Measurements from ENCODE around the gene IQSEC1. TPM values are rescaled to one million over a fixed set of nuclear protein-coding genes. Genes with fewer than 3 reads are reported as not detected.

IQSEC1 gene
- polyA plus RNA-seq, 1 donor (not counting 4 experiments of a cell fraction or from before 2014, with no cell fraction given) = 2.8 TPM

DNA sequence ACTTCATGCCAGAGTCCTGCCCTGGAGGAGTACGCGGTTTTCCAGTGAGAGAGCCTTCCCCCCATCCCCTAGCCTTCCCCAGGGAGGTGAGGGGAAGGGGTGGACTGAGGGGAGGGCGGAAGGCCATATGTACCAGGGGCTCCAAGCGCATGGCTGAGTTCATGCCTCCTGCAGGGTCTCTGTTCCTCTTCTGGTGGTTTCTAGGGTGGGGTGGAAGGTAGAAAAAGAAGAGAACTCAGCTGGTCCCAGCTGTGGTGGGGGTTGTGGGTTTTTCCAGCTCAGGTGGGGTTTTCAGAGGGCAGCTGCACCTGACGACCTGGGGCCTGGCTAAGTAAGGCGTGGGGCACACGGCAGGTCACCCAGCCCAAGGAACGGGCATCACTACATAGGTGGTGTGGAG lies 10.7 kb upstream of the IQSEC1 start:
- Histone ChIP-seq H3K9me1 (ENCODE audit: control insufficient read depth, extremely low read depth, insufficient read depth, low read length) (no peaks in the 10 kb centered on the region), H3K9me3 (ENCODE audit: control insufficient read depth, low read depth, low read length) (no peaks in the 10 kb centered on the region), H2AFZ (ENCODE audit: control insufficient read depth, low read length) (no peak overlapping the region), H3K4me2 (ENCODE audit: control insufficient read depth, extremely low read depth, insufficient read depth, low read depth, low read length) (no peak overlapping the region), H3K79me2 (ENCODE audit: control insufficient read depth, insufficient read depth, low read length) (no peaks in the 10 kb centered on the region), H3K4me1 (ENCODE audit: control insufficient read depth, extremely low read depth, insufficient read depth, low read length) (no peaks in the 10 kb centered on the region), H3K27ac (ENCODE audit: control insufficient read depth, insufficient read depth, low read length) (no peak overlapping the region), H3K27me3 (ENCODE audit: control insufficient read depth, extremely low read depth, insufficient read depth, low read length) (no peaks in the 10 kb centered on the region), H3K9ac (ENCODE audit: control insufficient read depth, extremely low read depth, insufficient read depth, low read length) (no peak overlapping the region), H4K20me1 (ENCODE audit: control insufficient read depth, extremely low read depth, insufficient read depth, low read length) (no peaks in the 10 kb centered on the region), H3K36me3 (ENCODE audit: control insufficient read depth in 2 of 2, extremely low read depth in 1 of 2, insufficient read depth in 2 of 2, low read length in 2 of 2) (no peaks in the 10 kb centered on the region), H3K4me3 (ENCODE audit: control insufficient read depth in 2 of 3, extremely low read depth in 1 of 3, insufficient read depth in 2 of 3, low read depth in 1 of 3, low read length in 3 of 3) (no peak overlapping the region)
- FAIRE-seq = no peak
- no peak for DNase-seq (ENCODE audit: low read depth, low spot score)
- TF ChIP-seq EZH2 (IDR thresholded peaks at IDR 0.05; ENCODE audit: low read length) (no peak), CTCF (optimal IDR thresholded peaks at IDR 0.05 in 1 of 3, IDR thresholded peaks at IDR 0.05 in 1 of 3, conservative IDR thresholded peaks at IDR 0.05 in 1 of 3; ENCODE audit: extremely low read depth in 1 of 3, insufficient read depth in 2 of 3, low read length in 3 of 3) (no peak)
- dilution Hi-C loops (cut with MboI; ENCODE audit: extremely low pct_ligation_motif_present, low sequenced_read_pairs) = no loop called here

DNA sequence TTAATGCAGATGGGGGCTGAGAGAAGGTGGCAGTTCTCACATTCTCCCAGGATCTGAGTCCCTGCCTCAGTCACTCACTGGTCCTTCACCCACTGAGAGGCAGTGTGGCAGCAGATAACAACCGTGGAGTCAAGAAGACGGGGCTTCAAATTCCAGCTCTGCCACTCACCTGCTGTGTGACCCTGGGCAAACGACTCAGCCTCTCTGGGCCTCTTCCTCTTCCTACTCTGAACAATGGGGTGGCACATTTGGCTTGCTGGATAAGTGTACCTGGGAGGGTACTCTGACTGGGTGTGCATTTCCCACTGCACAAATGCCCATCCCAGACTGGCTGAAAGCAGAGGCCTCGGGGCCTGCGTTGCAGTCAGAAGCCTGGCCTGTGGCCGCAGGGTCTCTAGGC lies 10.0 kb upstream of the IQSEC1 start:
- TF ChIP-seq CTCF (optimal IDR thresholded peaks at IDR 0.05 in 1 of 3, IDR thresholded peaks at IDR 0.05 in 1 of 3, conservative IDR thresholded peaks at IDR 0.05 in 1 of 3; ENCODE audit: extremely low read depth in 1 of 3, insufficient read depth in 2 of 3, low read length in 3 of 3) (no peak), EZH2 (IDR thresholded peaks at IDR 0.05; ENCODE audit: low read length) (no peak)
- no peak overlapping the region for H3K27ac ChIP-seq (ENCODE audit: control insufficient read depth, insufficient read depth, low read length)
- no peaks in the 10 kb centered on the region for H3K79me2 ChIP-seq (ENCODE audit: control insufficient read depth, insufficient read depth, low read length)
- no peak overlapping the region for H3K4me3 ChIP-seq (ENCODE audit: control insufficient read depth in 2 of 3, extremely low read depth in 1 of 3, insufficient read depth in 2 of 3, low read depth in 1 of 3, low read length in 3 of 3)
- H3K4me1 ChIP-seq (ENCODE audit: control insufficient read depth, extremely low read depth, insufficient read depth, low read length) = no peaks in the 10 kb centered on the region
- H3K4me2 ChIP-seq (ENCODE audit: control insufficient read depth, extremely low read depth, insufficient read depth, low read depth, low read length) = no peak overlapping the region
- FAIRE-seq = no peak
- no peak for DNase-seq (ENCODE audit: low read depth, low spot score)
- no peaks in the 10 kb centered on the region for H3K9me1 ChIP-seq (ENCODE audit: control insufficient read depth, extremely low read depth, insufficient read depth, low read length)
- no peaks in the 10 kb centered on the region for H3K9me3 ChIP-seq (ENCODE audit: control insufficient read depth, low read depth, low read length)
- H2AFZ ChIP-seq (ENCODE audit: control insufficient read depth, low read length) = no peak overlapping the region
- no peaks in the 10 kb centered on the region for H4K20me1 ChIP-seq (ENCODE audit: control insufficient read depth, extremely low read depth, insufficient read depth, low read length)
- H3K27me3 ChIP-seq (ENCODE audit: control insufficient read depth, extremely low read depth, insufficient read depth, low read length) = peaks cover 3% of the 10 kb centered on the region
- dilution Hi-C loops (cut with MboI; ENCODE audit: extremely low pct_ligation_motif_present, low sequenced_read_pairs) = no loop called here
- H3K9ac ChIP-seq (ENCODE audit: control insufficient read depth, extremely low read depth, insufficient read depth, low read length) = no peak overlapping the region
- H3K36me3 ChIP-seq (ENCODE audit: control insufficient read depth in 2 of 2, extremely low read depth in 1 of 2, insufficient read depth in 2 of 2, low read length in 2 of 2) = no peaks in the 10 kb centered on the region
